Ecto neural progenitor cell (in vitro differentiated cells): ENCODE measurements around the gene SLC6A13.
"Not testable (repeated sequence)": the region's sequence is repeated elsewhere in the genome, so short reads cannot be mapped to it uniquely, and the experiment has no call there.

Experiments used
- DNase-seq: peaks from one replicate; pipeline ENCODE4 v3.0.0-alpha.2; 2018; ENCODE audit warnings: low spot score

Gene SLC6A13

GRCh38 chr12:264269-264668 is 1.6 kb upstream of the SLC6A13 start:
- DNase-seq: no peak

- DNase-seq: no peak
Observed at GRCh38 chr12:263574-263973, 938 bp upstream of the SLC6A13 start.

GRCh38 chr12:262113-262512 is 523 bp downstream of the SLC6A13 start:
- no peak for DNase-seq

GRCh38 chr12:257521-258321 is 4.9 kb downstream of the SLC6A13 start:
- no peak for DNase-seq

- no peak for DNase-seq
Observed at GRCh38 chr12:256958-257357, 5.7 kb downstream of the SLC6A13 start.

GRCh38 chr12:256225-256624 is 6.4 kb downstream of the SLC6A13 start:
- DNase-seq: no peak

GRCh38 chr12:254912-255311 is 7.7 kb downstream of the SLC6A13 start:
- peak; percentile 32 for DNase-seq

- DNase-seq: peak; percentile 63
Observed at GRCh38 chr12:254039-254438, 8.6 kb downstream of the SLC6A13 start.

GRCh38 chr12:253116-253831 is 9.4 kb downstream of the SLC6A13 start:
- peak; percentile 41 for DNase-seq

- DNase-seq: peak; percentile 26
Observed at GRCh38 chr12:252636-253035, 10.0 kb downstream of the SLC6A13 start.

- DNase-seq: no peak
Observed at GRCh38 chr12:247271-247670, 15.4 kb downstream of the SLC6A13 start.

- no peak for DNase-seq
Observed at GRCh38 chr12:243381-243780, 19.3 kb downstream of the SLC6A13 start.

- peak; percentile 38 for DNase-seq
Observed at GRCh38 chr12:242496-242895, 20.1 kb downstream of the SLC6A13 start.

- DNase-seq: peak; percentile 26
Observed at GRCh38 chr12:241266-241665, 21.4 kb downstream of the SLC6A13 start.

GRCh38 chr12:240566-240965 is 22.1 kb downstream of the SLC6A13 start:
- peak; percentile 39 for DNase-seq

GRCh38 chr12:238736-239398 is 23.8 kb downstream of the SLC6A13 start:
- DNase-seq: peak; percentile 20

GRCh38 chr12:238116-238515 is 24.5 kb downstream of the SLC6A13 start:
- peak; percentile 12 for DNase-seq

- DNase-seq: peak; percentile 36
Observed at GRCh38 chr12:237026-237815, 25.4 kb downstream of the SLC6A13 start.

GRCh38 chr12:236445-236844 is 26.2 kb downstream of the SLC6A13 start:
- DNase-seq: peak; percentile 24

- DNase-seq: not testable (repeated sequence)
Observed at GRCh38 chr12:235967-236366, 26.7 kb downstream of the SLC6A13 start.

GRCh38 chr12:234891-235415 is 27.7 kb downstream of the SLC6A13 start:
- peak; percentile 42 for DNase-seq

- DNase-seq: peak; percentile 38
Observed at GRCh38 chr12:234019-234418, 28.6 kb downstream of the SLC6A13 start.
